PC-3 (cell line): ENCODE results near the gene C1orf21.

Experiments
- CTCF ChIP-seq: fragments of 300-600 bp; sonication (generic); conservative IDR thresholded peaks from 2 replicates; pipeline ENCODE4 v1.5.1; 2017; ENCODE audit warnings: antibody characterized with exemption, low read depth, mild to moderate bottlenecking, low read length
- EZH2 ChIP-seq: fragments of 300-600 bp; sonication (generic); IDR thresholded peaks from one replicate; pipeline ENCODE4 v1.6.1; 2017; ENCODE audit warnings: antibody characterized with exemption, mild to moderate bottlenecking, low read length; ENCODE audit not compliant: unreplicated experiment

- TF ChIP-seq CTCF = no peak
- no peak for TF ChIP-seq EZH2
Observed at GRCh38 chr1:184403961-184404726, 17.3 kb downstream of the C1orf21 start.
